GM12873 (cell line): ENCODE data around the gene HDAC1.

Source experiments
- CTCF ChIP-seq: IDR thresholded peaks from 2 replicates; pipeline ENCODE4 v1.5.1; 2012; ENCODE audit warnings: low read depth, mild to moderate bottlenecking, moderate library complexity, low read length, control low read depth; ENCODE audit not compliant: insufficient read depth; ENCODE audit errors: missing control alignments

HDAC1 gene

DNA sequence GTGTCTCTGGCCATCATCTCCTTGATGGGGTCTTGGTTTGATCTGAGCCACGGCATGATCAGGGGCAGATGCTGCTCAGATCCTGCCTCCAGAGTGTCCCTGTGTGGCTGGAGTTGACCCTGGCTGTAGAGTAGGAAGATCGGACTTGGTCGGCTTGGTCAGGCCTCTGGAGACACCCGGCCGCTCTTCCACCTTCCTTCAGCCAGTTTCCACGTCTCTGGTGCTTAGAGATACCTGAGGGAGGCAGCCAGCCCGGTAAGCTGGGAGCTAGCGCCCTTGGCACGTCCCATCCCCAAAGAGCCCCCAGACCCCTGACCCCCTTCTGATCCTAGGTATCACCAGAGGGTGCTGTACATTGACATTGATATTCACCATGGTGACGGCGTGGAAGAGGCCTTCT is 35.3 kb downstream of the HDAC1 start:
- TF ChIP-seq CTCF = no peak

- no peak for TF ChIP-seq CTCF
Observed at GRCh38 chr1:32329931-32330466, 38.1 kb downstream of the HDAC1 start.

- no peak for TF ChIP-seq CTCF
Observed at GRCh38 chr1:32330558-32331151, 38.8 kb downstream of the HDAC1 start.

DNA sequence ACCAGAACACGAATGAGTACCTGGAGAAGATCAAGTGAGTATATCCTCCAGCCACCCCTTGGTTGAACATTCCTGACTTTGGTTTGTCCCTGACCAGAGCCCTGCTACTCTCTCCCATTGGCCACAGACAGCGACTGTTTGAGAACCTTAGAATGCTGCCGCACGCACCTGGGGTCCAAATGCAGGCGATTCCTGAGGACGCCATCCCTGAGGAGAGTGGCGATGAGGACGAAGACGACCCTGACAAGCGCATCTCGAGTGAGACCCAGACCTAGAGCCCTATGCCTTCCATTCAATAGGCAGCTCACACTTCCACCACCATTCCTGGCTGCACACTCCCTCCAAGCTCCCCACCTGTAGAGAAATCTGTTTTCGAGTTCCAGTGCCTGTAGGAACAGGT is 39.7 kb downstream of the HDAC1 start:
- no peak for TF ChIP-seq CTCF

- no peak for TF ChIP-seq CTCF
Observed at GRCh38 chr1:32332290-32333079, 40.6 kb downstream of the HDAC1 start.

DNA sequence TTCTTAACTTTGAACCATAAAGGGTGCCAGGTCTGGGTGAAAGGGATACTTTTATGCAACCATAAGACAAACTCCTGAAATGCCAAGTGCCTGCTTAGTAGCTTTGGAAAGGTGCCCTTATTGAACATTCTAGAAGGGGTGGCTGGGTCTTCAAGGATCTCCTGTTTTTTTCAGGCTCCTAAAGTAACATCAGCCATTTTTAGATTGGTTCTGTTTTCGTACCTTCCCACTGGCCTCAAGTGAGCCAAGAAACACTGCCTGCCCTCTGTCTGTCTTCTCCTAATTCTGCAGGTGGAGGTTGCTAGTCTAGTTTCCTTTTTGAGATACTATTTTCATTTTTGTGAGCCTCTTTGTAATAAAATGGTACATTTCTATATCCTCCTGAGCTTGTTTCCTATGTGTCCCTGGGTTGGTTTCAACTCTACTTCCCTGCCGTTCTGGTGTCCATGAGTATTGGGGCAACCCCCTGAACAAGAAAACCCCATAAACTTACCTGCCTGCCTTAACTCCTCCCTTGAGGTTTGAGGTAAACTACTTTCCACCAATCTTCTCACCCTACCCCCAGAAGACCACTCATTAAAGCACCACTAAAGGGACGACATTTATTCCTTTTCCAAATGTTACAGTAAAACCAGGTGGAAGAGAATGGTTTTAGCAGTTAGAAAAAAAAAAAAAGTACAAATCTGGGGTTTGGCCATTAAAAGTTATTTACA is 41.5 kb downstream of the HDAC1 start:
- no peak for TF ChIP-seq CTCF

GRCh38 chr1:32334274-32334861 is 42.5 kb downstream of the HDAC1 start:
- TF ChIP-seq CTCF = no peak
